K562 (cell line): ENCODE data around the gene ADAM19. TPM values are rescaled to one million over a fixed set of nuclear protein-coding genes. Genes with fewer than 3 reads are reported as not detected.

Source experiments
- ATAC-seq: fragments of 200-7000 bp; cut with Tn5 transposase; 3 replicates; pipeline ENCODE4 v1.9.1; 2020; ENCODE audit warnings: moderate library complexity
- BruUV-seq: library from RNA; stranded (reverse); fragments of 400-500 nt; replicated peaks from 2 replicates; lab custom pipeline; 2021; lab: Mats Ljungman, UMichigan
- CTCF ChIA-PET: fragments of 300-600 bp; formaldehyde crosslinking; extraction: SDS; loops from one replicate; lab custom pipeline; 2021; ENCODE audit warnings: low intra/inter-chr PET ratio; lab: Yijun Ruan, JAX
- POLR2A ChIA-PET: fragments of 300-600, 350-650 bp; sonication (Branson Sonifier 250); formaldehyde crosslinking; extraction: SDS; loops from one replicate; lab custom pipeline; 2021; ENCODE audit warnings: antibody characterized with exemption, inconsistent platforms; lab: Yijun Ruan, JAX
- DNase-seq, 4 experiments: peaks; one replicate each; pipeline versions ENCODE4 v3.0.0 to v3.0.0-alpha.2; 2011 to 2018; ENCODE audit warnings: low spot score in 3 of 4, mixed read lengths in 3 of 4; ENCODE audit errors: extremely low read depth in 1 of 4
- FAIRE-seq: peaks from 2 replicates; lab custom pipeline; 2011; peaks lifted over from hg19 to GRCh38; lab: Jason Lieb, UNC
- H2AFZ ChIP-seq: 2 replicates; pipeline ENCODE4 v1.6.0; 2011; ENCODE audit warnings: low read depth, low read length, control low read depth, inconsistent platforms
- H3K27ac ChIP-seq: fragments of 200-600 bp; 3 replicates; pipeline ENCODE4 v1.8.0; 2011; ENCODE audit warnings: low read depth, mild to moderate bottlenecking, control low read depth, inconsistent platforms, low read length, moderate library complexity, mixed read lengths; ENCODE audit errors: extremely low read depth
- H3K27me3 ChIP-seq, 2 experiments: fragments of 300-600 bp in 1 of 2; 2 replicates in 1 of 2; 3 replicates in 1 of 2; pipeline versions ENCODE4 v1.6.0 to v1.8.0; 2011; ENCODE audit warnings: inconsistent platforms in 2 of 2, low read length in 2 of 2, mild to moderate bottlenecking in 1 of 2, mixed read lengths in 1 of 2, moderate library complexity in 1 of 2; ENCODE audit not compliant: control insufficient read depth in 2 of 2, insufficient read depth in 2 of 2
- H3K36me3 ChIP-seq: fragments of 300-600 bp; 3 replicates; pipeline ENCODE4 v1.8.0; 2011; ENCODE audit warnings: mild to moderate bottlenecking, low read length, inconsistent platforms; ENCODE audit not compliant: control insufficient read depth, insufficient read depth
- H3K4me1 ChIP-seq, 2 experiments: fragments of 200-600 bp in 1 of 2; replicated peaks in 1 of 2; 2 replicates in 1 of 2; 3 replicates in 1 of 2; pipeline versions ENCODE4 v1.5.1 to v1.8.0; 2011; ENCODE audit warnings: inconsistent platforms in 2 of 2, low read length in 2 of 2, mild to moderate bottlenecking in 1 of 2, mixed read lengths in 1 of 2, moderate library complexity in 1 of 2; ENCODE audit not compliant: control insufficient read depth in 2 of 2, insufficient read depth in 2 of 2
- H3K4me2 ChIP-seq: 2 replicates; pipeline ENCODE4 v1.6.1; 2011; ENCODE audit warnings: low read length, control low read depth, inconsistent platforms, mixed read lengths; ENCODE audit not compliant: insufficient read depth
- H3K4me3 ChIP-seq: fragments of 200-600 bp; sonication (generic), shearing (Covaris generic); 2 replicates; pipeline ENCODE4 v1.5.1; 2016; ENCODE audit warnings: control low read depth, inconsistent platforms
- H3K79me2 ChIP-seq: fragments of 200-600 bp; 3 replicates; pipeline ENCODE4 v1.8.0; 2011; ENCODE audit warnings: low read length, inconsistent platforms; ENCODE audit not compliant: control insufficient read depth, insufficient read depth
- H3K9ac ChIP-seq, 2 experiments: 2 replicates each; pipeline versions ENCODE4 v1.6.0 to v1.6.1; 2011; ENCODE audit warnings: low read depth in 2 of 2, low read length in 2 of 2, control low read depth in 1 of 2, inconsistent platforms in 1 of 2, mild to moderate bottlenecking in 1 of 2, mixed read lengths in 1 of 2; ENCODE audit not compliant: insufficient read depth in 1 of 2
- H3K9me1 ChIP-seq: one replicate; pipeline ENCODE4 v1.6.0; 2011; ENCODE audit warnings: inconsistent platforms, mild to moderate bottlenecking, low read length, moderate library complexity; ENCODE audit not compliant: control insufficient read depth, insufficient read depth
- H3K9me3 ChIP-seq: replicated peaks from 2 replicates; pipeline ENCODE4 v1.5.1; 2011; ENCODE audit warnings: low read depth, low read length, inconsistent platforms; ENCODE audit not compliant: control insufficient read depth, insufficient read depth
- H4K20me1 ChIP-seq: replicated peaks from 2 replicates; pipeline ENCODE4 v1.6.1; 2011; ENCODE audit warnings: low read length, inconsistent platforms, mixed read lengths; ENCODE audit not compliant: control insufficient read depth, insufficient read depth
- C11orf30 ChIP-seq: fragments of 450-650 bp; IDR thresholded peaks from 2 replicates; pipeline ENCODE4 v1.6.1; 2016; ENCODE audit warnings: low read depth, mild to moderate bottlenecking
- EGR1 ChIP-seq: fragments of 450-650 bp; conservative IDR thresholded peaks from 2 replicates; pipeline ENCODE4 v1.6.1; 2017; ENCODE audit warnings: mild to moderate bottlenecking
- ELF1 ChIP-seq: fragments of 200-800 bp; sonication (Bioruptor generic); IDR thresholded peaks from 2 replicates; pipeline ENCODE4 v1.6.1; 2016; ENCODE audit warnings: missing genetic modification characterization, missing compliant biosample characterization
- FIP1L1 ChIP-seq: fragments of 200-400 bp; formaldehyde crosslinking; IDR thresholded peaks from 2 replicates; pipeline ENCODE4 v1.6.1; 2018; ENCODE audit warnings: mild to moderate bottlenecking, low read depth, low read length; ENCODE audit not compliant: poor library complexity, severe bottlenecking
- GABPA ChIP-seq: fragments of 200-800 bp; sonication (Bioruptor generic); conservative IDR thresholded peaks from 2 replicates; pipeline ENCODE4 v1.6.1; 2016; ENCODE audit warnings: low read depth, missing genetic modification characterization, missing compliant biosample characterization
- HLTF ChIP-seq: fragments of 450-650 bp; IDR thresholded peaks from 2 replicates; pipeline ENCODE4 v1.6.1; 2016
- ILF3 ChIP-seq: fragments of 450-650 bp; IDR thresholded peaks from 2 replicates; pipeline ENCODE4 v1.6.1; 2018; ENCODE audit warnings: antibody characterized with exemption, mild to moderate bottlenecking, moderate library complexity, borderline replicate concordance
- NR2C2 ChIP-seq, 2 experiments: fragments of 200-800 bp in 1 of 2; sonication (Bioruptor generic) in 1 of 2; sonication (generic) in 1 of 2; formaldehyde crosslinking in 1 of 2; IDR thresholded peaks; 2 replicates each; pipeline versions ENCODE4 v1.6.1 to v1.8.0; 2016 to 2022; ENCODE audit warnings: mild to moderate bottlenecking in 1 of 2, missing compliant biosample characterization in 1 of 2, missing genetic modification characterization in 1 of 2, missing genetic modification reagents in 1 of 2
- RERE ChIP-seq: sonication (generic); formaldehyde crosslinking; IDR thresholded peaks from 2 replicates; pipeline ENCODE4 v1.8.0; 2023; ENCODE audit warnings: missing genetic modification reagents, mild to moderate bottlenecking, borderline replicate concordance
- SMAD4 ChIP-seq: fragments of 250-450 bp; sonication (Bioruptor Pico); conservative IDR thresholded peaks from 2 replicates; pipeline ENCODE4 v1.8.0; 2021; ENCODE audit warnings: inconsistent platforms, mild to moderate bottlenecking, moderate library complexity
- ZFP91 ChIP-seq: sonication (generic); formaldehyde crosslinking; IDR thresholded peaks from 2 replicates; pipeline ENCODE4 v1.8.0; 2022; ENCODE audit warnings: mild to moderate bottlenecking, missing genetic modification reagents
- ZNF23 ChIP-seq: fragments of 250-450 bp; sonication (Bioruptor Pico); IDR thresholded peaks from 2 replicates; pipeline ENCODE4 v1.4.0; 2020; ENCODE audit warnings: mild to moderate bottlenecking
- ZNF316 ChIP-seq: fragments of 450-650 bp; IDR thresholded peaks from 2 replicates; pipeline ENCODE4 v1.6.1; 2016
- ZNF695 ChIP-seq: fragments of 450-650 bp; formaldehyde crosslinking; IDR thresholded peaks from 2 replicates; pipeline ENCODE4 v1.4.0; 2020; ENCODE audit warnings: mild to moderate bottlenecking, moderate library complexity
- WGBS: fragments of 100-300 bp; shearing (Covaris generic); methylation state at CpG from one replicate; pipeline ENCODE4 v1.1.6; 2016; ENCODE audit warnings: low coverage, mixed read lengths; ENCODE audit not compliant: insufficient coverage; ENCODE audit errors: missing lambda C conversion rate; 5-methylcytosine and 5-hydroxymethylcytosine counted together
- in situ Hi-C: fragments of 300-500 bp; cut with MboI; formaldehyde crosslinking; loops from 4 replicates; pipeline ENCODE4 v1.15.0; 2018; ENCODE audit warnings: inconsistent platforms, mixed read lengths
- intact Hi-C: fragments of 100-400 bp; cut with micrococcal nuclease; formaldehyde crosslinking; loops from 2 replicates; pipeline ENCODE4 v1.14.2; 2022
- polyA plus RNA-seq, 8 experiments: library from polyadenylated mRNA; depleted of rRNA in 4 of 8; stranded (reverse) in 5 of 8; unstranded in 3 of 8; fragments of >200 nt; fragmentation: Nextera tagmentation in 2 of 8; fragmentation: Illumina TruSeq in 1 of 8; extraction: Ambion mirVana in 2 of 8; extraction: Trizol in 1 of 8; gene quantifications; 2 replicates each; pipeline versions ENCODE4 v1.2.1 to v1.2.3, GENCODE V29; 2011 to 2014; ENCODE audit warnings: inconsistent platforms in 1 of 8, missing spikeins in 1 of 8
- total RNA-seq, 7 experiments: library from RNA; depleted of rRNA in 6 of 7; stranded (reverse); fragments of >200 nt in 6 of 7; fragmentation: Illumina TruSeq in 2 of 7; extraction: Trizol in 2 of 7; gene quantifications; 2 replicates each; pipeline versions ENCODE4 v1.2.1 to v1.2.3, GENCODE V29; 2011 to 2021; ENCODE audit warnings: low replicate concordance in 1 of 7

Gene ADAM19
- total and polyA plus RNA-seq, 9 of the 15 experiments (the other 6 are each of a cell fraction or from before 2014, with no cell fraction given): 0.11 to 1.1 (median 0.43) TPM

- TF ChIP-seq RERE (CRISPR knock-in tag) (no peak), ZNF695 (CRISPR knock-in tag) (no peak)
Measured at GRCh38 chr5:157496864-157497263, 78.7 kb downstream of the ADAM19 start (continued).

- FAIRE-seq (peak; percentile 52), DNase-seq (peak in 2 of 4 experiments; percentile 21 to 31), ATAC-seq (peak; percentile 81)
- H3K4me1 ChIP-seq: no peaks in the 10 kb centered on the region
- H3K4me3 ChIP-seq: no peak overlapping the region
- ChIA-PET CTCF (no interaction called here), POLR2A (no interaction called here)
- WGBS: 3% methylated on average over 5 of the region's 5 CpGs
- H2AFZ ChIP-seq: peak overlapping the region; percentile 8; the same call in 1 of the 2 replicates
- intact Hi-C loops: no loop called here
- H3K27ac ChIP-seq: no peak overlapping the region
- H3K9ac ChIP-seq: peak overlapping the region in 1 of 2 experiments; percentile 27; a peak in 1 of 4 replicates
- no TSS peak for BruUV-seq
- no peaks in the 10 kb centered on the region for H3K9me1 ChIP-seq
- no peaks in the 10 kb centered on the region for H3K9me3 ChIP-seq
- no peaks in the 10 kb centered on the region for H4K20me1 ChIP-seq
- H3K79me2 ChIP-seq: no peaks in the 10 kb centered on the region
- in situ Hi-C loops: no loop called here
- H3K27me3 ChIP-seq: peaks cover 0 to 4% of the 10 kb centered on the region in 2 experiments; a peak in 1 of 5 replicates
- H3K36me3 ChIP-seq: no peaks in the 10 kb centered on the region
- no peak overlapping the region for H3K4me2 ChIP-seq
- TF ChIP-seq EGR1 (peak; percentile 55), ELF1 (tag) (0 out of 2 replicates have a peak, but pooled peaks have one; percentile 36), FIP1L1 (no peak), NR2C2 (CRISPR knock-in tag; IDR thresholded peaks at IDR 0.05) (no peak), NR2C2 (tag; IDR thresholded peaks at IDR 0.05) (peak; percentile 80), ZNF316 (peak; percentile 84), C11orf30 (peak; percentile 85), GABPA (peak; percentile 73), SMAD4 (0 out of 2 replicates have a peak, but pooled peaks have one; percentile 27), ZNF23 (no peak), ZFP91 (CRISPR knock-in tag) (no peak), ILF3 (no peak), HLTF (no peak)
Measured at GRCh38 chr5:157494178-157494832, 81.3 kb downstream of the ADAM19 start.
